HPDE6-E6E7 (cell line): ENCODE results near the gene FBN1.

ENCODE experiments used
- DNase-seq: peaks from one replicate; pipeline ENCODE4 v3.0.0; 2011; ENCODE audit warnings: missing footprints; ENCODE audit errors: extremely low spot score

Gene FBN1

GRCh38 chr15:48555241-48555881 lies 90.1 kb downstream of the FBN1 start:
- no peak for DNase-seq

- no peak for DNase-seq
These were observed 91.4 kb downstream of the FBN1 start for GRCh38 chr15:48554112-48554511.

- no peak for DNase-seq
These were observed 92.0 kb downstream of the FBN1 start for GRCh38 chr15:48553559-48553958.

DNA sequence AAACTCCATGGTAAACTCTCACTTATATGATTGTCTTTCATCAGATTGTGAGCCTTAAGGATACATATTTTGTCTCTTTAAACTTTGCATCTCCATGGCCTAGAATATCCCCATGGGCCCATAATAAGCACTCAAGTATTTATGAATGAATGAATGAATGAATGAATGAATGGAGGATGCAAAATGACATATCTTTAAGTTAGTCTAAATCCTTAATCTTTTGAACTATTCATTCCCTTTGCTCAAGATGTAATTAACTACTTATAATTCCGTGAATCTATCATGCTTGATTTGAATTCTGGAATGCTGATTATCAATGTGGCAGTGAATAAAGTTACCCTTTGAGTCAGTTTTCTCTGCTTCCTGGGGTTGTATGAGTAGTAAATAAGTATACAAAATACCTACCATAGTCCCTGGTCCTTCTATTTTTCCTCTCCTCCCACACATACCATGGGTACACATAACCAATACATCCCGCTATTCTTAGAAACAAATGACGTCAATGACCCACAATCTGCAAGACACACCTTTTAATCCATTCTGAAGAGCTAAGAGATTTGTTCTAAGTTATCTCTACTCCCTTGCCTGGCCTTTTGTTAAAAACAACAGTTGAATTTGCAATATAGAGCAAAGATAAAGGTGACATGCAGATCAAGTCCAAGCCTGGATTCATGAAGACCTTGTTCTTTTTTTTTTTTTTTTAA lies 94.5 kb downstream of the FBN1 start:
- no peak for DNase-seq

DNA sequence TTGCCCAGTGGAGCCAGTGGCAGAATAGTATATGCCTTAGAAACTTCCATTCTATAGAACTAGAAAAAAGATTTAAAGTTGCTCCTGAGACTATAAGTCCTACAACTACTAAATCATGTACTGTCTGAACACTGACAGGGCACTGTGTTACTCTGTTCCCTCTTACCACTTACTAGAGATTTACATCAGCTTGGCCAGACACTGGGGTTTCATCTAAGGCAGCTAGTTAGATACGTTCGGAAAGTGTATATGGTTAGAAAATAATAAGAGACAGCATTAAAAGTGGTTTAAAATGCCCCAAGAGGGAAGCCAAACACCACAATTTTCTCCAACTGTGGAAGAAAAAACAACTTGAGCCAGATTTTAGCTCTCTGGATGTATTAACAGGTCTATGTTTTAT lies 97.1 kb downstream of the FBN1 start:
- DNase-seq = no peak

- DNase-seq = no peak
These were observed 98.2 kb downstream of the FBN1 start for GRCh38 chr15:48547286-48547685.

- DNase-seq = no peak
These were observed 99.2 kb downstream of the FBN1 start for GRCh38 chr15:48546296-48546695.

- DNase-seq = no peak
These were observed 100.7 kb downstream of the FBN1 start for GRCh38 chr15:48544778-48545177.

- no peak for DNase-seq
These were observed 103.9 kb downstream of the FBN1 start for GRCh38 chr15:48541341-48542278.

DNA sequence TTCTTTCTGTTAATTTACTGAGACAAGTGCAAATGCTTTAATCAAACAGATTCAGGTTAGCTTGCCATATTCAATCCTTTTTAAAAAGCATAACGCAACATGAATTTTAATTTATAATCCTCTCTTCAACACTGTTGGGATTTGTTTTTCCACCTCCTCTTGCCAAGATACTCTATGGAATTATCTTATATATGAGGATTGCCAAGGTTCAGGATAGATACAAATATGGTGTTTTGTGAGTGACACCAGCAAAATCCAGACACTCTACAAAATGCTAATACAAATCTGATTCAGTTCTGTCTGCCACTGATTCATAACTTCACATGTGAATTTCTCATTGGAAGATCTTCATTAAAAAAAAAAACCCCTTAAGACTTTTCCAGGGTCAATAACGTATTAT lies 104.8 kb downstream of the FBN1 start:
- DNase-seq = no peak

- DNase-seq = no peak
These were observed 106.6 kb downstream of the FBN1 start for GRCh38 chr15:48538941-48539340.

DNA sequence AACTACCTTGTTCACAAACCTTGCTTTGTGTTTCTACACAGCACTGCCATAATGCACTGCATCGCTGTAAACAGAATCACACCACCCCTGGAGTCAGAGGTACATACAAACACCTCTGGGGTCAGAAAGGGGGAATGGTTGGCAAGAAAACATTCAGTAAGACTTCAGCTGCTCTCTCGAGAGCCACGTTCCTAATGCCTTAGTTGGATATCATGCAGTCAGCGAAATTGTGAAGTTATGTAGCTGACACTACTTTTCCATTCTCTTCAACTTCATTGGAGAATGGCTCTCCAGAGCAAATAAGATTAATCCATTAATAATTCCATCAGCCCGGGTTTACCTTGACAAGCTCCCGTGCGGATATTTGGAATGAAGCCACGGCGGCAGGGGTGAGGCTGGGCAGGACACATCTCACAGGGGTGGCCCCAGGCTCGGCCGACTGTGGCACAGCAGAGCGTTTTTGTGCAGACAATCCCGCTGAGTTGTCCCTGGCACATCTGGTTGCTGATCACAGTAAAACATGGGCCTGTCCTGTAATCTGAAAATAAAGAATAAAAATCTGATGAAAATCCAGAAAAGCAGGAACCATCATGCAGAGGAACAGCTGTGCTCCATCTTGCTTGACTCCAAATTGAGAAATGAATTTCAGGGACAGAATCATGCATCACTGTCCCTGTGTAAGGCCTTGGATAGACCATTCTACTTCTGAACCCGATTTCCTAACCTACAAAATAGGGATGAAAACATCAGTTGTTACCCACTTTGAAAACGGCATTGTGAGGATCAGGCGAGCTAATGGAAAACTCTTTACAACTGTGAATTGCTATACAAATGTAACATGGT lies 108.0 kb downstream of the FBN1 start:
- DNase-seq = no peak

DNA sequence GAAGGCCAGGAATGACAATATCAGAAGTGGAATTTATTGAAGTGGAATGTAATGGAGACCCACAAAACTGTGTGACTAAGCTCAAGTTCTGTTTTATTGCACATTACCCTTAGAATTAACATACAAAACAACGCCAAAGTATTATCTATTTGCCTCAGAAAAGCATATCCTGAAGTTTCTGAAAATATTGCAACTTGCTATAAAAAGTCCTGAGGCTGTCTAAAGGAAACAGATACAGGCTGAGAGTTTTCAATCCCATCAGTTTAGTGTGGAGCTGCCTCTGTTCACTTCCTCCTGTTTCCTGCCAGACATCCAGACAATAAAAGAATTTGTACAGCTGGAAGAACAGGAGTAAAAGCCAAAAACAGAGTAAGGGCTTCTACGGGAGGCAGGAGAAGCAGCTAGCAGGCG lies 108.8 kb downstream of the FBN1 start:
- no peak for DNase-seq

DNA sequence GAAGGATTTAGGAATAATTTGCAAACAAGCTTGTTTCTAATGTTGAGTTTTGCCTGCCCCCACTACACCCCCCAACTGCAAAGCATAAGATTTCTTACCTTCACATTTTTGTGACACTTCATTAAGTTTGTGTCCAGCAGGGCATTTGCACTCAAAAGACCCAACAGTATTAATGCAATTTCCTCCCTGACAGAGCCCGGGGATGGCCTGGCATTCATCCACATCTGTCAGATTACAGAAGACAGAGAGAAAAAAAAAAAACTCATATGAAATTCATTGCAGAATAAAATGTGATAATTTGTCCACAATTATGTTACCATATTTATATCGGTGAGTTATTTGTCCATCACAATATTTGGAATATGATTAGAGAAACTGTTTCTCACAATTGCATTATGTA lies 111.5 kb downstream of the FBN1 start:
- no peak for DNase-seq

GRCh38 chr15:48532946-48533345 lies 112.6 kb downstream of the FBN1 start:
- DNase-seq = no peak

- no peak for DNase-seq
These were observed 115.0 kb downstream of the FBN1 start for GRCh38 chr15:48530528-48530927.

DNA sequence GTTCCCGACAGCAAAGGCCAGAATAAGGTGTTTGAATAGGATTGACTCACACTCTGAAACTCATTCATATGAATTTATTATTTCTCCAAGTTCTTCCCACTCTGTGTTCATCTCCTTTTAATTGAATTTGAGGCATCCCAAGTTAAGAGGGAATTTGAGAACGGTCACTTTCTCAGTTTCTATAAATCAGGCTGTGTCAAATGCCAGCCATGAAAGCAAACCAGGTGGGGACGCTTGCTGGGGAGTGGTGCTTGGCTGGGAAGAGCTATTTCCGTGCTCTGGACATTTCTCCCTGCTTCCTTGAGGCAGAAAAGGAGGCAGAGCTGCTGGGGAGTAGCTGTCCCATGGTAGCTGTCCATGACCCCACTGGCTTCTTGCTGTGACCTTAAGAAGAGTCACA lies 116.6 kb downstream of the FBN1 start:
- DNase-seq = no peak

DNA sequence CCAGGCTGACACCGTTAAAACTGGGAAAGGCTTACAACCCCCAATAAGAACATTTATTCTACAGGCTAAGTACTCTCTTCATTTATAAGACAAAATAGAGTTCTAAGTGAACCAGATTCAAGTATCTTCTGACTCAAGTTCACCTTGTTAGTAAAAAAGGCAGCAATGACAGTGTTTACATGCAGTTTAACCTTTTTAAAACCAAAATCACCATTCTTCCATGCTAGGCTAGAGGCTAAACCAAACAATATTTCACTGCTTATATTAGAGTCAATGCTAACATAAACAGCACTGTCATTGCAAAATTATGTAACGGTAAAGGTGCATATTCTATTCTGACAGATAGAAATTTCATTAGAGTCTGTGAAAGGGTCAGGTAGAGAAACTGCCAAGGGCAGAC lies 118.0 kb downstream of the FBN1 start:
- no peak for DNase-seq

- DNase-seq = no peak
These were observed 122.6 kb downstream of the FBN1 start for GRCh38 chr15:48522911-48523310.

GRCh38 chr15:48522123-48522522 lies 123.4 kb downstream of the FBN1 start:
- DNase-seq = no peak

DNA sequence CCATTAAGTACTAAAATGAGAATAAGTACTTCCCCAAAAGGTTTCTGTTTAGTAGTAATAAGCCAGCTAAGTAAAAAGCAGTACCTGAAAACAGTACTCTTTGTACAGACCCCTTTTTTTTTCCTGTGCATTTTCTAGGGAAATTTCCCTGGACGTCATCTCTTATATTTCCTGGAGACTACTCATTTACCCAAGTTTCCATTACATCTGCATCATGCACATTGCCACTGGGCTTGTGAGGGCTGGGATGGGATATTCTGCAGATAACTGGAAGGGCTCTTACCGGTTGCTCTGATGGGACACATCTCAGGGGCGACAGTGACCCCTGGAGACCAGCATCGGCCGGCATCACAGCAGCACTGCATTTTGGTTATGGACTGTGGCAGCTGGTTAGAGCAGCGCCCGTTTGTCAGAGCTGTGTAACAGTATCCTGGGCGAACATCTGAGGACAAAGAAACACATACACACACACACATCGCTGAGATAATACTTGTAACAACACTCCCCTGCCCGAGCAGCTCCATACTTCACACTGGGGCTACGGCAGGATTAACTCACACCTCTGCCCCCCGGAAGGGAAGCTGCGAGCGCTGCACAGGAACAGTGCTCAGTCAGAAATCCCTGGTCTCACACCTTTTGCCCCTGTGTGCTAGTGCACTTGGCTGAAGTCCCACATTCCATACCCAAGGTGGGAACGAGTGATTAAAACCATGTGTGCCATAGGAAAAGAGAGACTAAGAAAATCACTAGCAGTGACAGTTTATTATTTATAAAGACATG lies 124.9 kb downstream of the FBN1 start:
- DNase-seq = no peak
